Ovary (tissue), 9 donors: ENCODE results near the gene ALOX5. TPM values are rescaled to one million over a fixed set of nuclear protein-coding genes. Genes with fewer than 3 reads are reported as not detected.
"Not testable (repeated sequence)": the region's sequence is repeated elsewhere in the genome, so short reads cannot be mapped to it uniquely, and the experiment has no call there.

Experiments
- DNase-seq, 5 donors: peaks; one replicate each; pipeline ENCODE4 v3.0.0-alpha.2; 2019 to 2020
- H3K27ac ChIP-seq, 2 donors: fragments of 200-600 bp; one replicate each; pipeline versions ENCODE4 v1.5.1 to v1.8.0; 2019 to 2022
- H3K27me3 ChIP-seq: fragments of 200-600 bp; one replicate; pipeline ENCODE4 v1.8.0; 2022
- H3K36me3 ChIP-seq: fragments of 200-600 bp; sonication (generic); one replicate; pipeline ENCODE4 v1.5.1; 2019
- H3K4me1 ChIP-seq: one replicate; pipeline ENCODE4 v1.8.1; 2013; ENCODE audit warnings: mild to moderate bottlenecking, moderate library complexity; ENCODE audit not compliant: insufficient read depth
- H3K4me3 ChIP-seq: fragments of 200-600 bp; sonication (generic); one replicate; pipeline ENCODE4 v1.5.1; 2017
- H3K9me3 ChIP-seq, 2 donors: fragments of 200-600 bp in 1 of 2; sonication (generic) in 1 of 2; one replicate each; pipeline versions ENCODE4 v1.5.1 to v1.8.1; 2013 to 2019; ENCODE audit warnings: mild to moderate bottlenecking in 1 of 2, moderate library complexity in 1 of 2
- CTCF ChIP-seq, 3 donors: fragments of 450-650 bp in 2 of 3; fragments of 200-600 bp in 1 of 3; IDR thresholded peaks; one replicate each; pipeline versions ENCODE4 v1.5.1 to v1.8.0; 2016 to 2022; ENCODE audit warnings: antibody characterized with exemption in 3 of 3, mild to moderate bottlenecking in 1 of 3
- EP300 ChIP-seq: sonication (generic); formaldehyde crosslinking; IDR thresholded peaks from one replicate; pipeline ENCODE4 v1.6.1; 2017; ENCODE audit warnings: antibody characterized with exemption
- POLR2A ChIP-seq: fragments of 450-650 bp; IDR thresholded peaks from one replicate; pipeline ENCODE4 v1.6.1; 2017; ENCODE audit warnings: antibody characterized with exemption, mild to moderate bottlenecking, moderate library complexity
- WGBS, 3 donors: extraction: QIAGEN DNeasy Blood & Tissue Kit in 1 of 3; methylation state at CpG; one replicate each; pipeline versions ENCODE4 v1.1.5 to v1.1.7; 2013 to 2017; 5-methylcytosine and 5-hydroxymethylcytosine counted together
- intact Hi-C, 4 donors: fragments of 100-400 bp; cut with DNase I; formaldehyde crosslinking; loops; one replicate each; pipeline versions ENCODE4 v1.11.0 to v1.15.1; 2022 to 2023
- polyA plus RNA-seq, 2 donors: library from polyadenylated mRNA; stranded (reverse); fragments of 200-250 nt in 1 of 2; fragments of 350-450 nt in 1 of 2; fragmentation: Illumina TruSeq in 1 of 2; extraction: RNeasy Lipid Tissue Mini Kit (QIAGEN cat#74804) in 1 of 2; gene quantifications; one replicate each; pipeline ENCODE4 v1.2.3, GENCODE V29; 2013 to 2014
- total RNA-seq, 7 donors: library from RNA; depleted of rRNA in 2 of 7; stranded (reverse); fragments of >200 nt in 2 of 7; fragmentation: NEBNext Ultra II Directional in 3 of 7; extraction: Animal tissue kit (Norgen Biotek cat#: 25700) in 3 of 7; gene quantifications; one replicate each; pipeline versions ENCODE4 v1.1.0 to v1.2.4, GENCODE V29; 2016 to 2023
- donor health status: DM: no; HTN: no; CAD: no; lungs with moderate emphysema.
- donor health status: DM: no; HTN: no; CAD: no.
- donor health status: Bipolar disorder and iron deficiency.
- donor health status: DM: yes; HTN: yes; CAD: no.
- donor health status: DM: no; HTN: no; CAD: no.
- donor health status: DM: yes; HTN: yes; CAD: no.

Gene ALOX5
- total and polyA plus RNA-seq, 9 donors = 1.7 to 17.7 (median 6.3) TPM

- H3K9me3 ChIP-seq, intact Hi-C loops, H3K27me3 ChIP-seq, H3K36me3 ChIP-seq, H3K4me1 ChIP-seq, H3K4me3 ChIP-seq, H3K27ac ChIP-seq, DNase-seq: not testable (repeated sequence)
- 89 to 93% (median 91%) methylated on average over 27 to 31 of the region's 31 CpGs for WGBS, 3 donors
These were observed 25.7 kb upstream of the ALOX5 start for GRCh38 chr10:45348196-45348765.

GRCh38 chr10:45353186-45353585, 20.8 kb upstream of the ALOX5 start:
- WGBS, 3 donors = 61 to 83% (median 78%) methylated on average over 1 of the region's 1 CpG
- TF ChIP-seq POLR2A = no peak

GRCh38 chr10:45354261-45354660, 19.8 kb upstream of the ALOX5 start:
- 84 to 89% (median 87%) methylated on average over 3 of the region's 3 CpGs for WGBS, 3 donors
- Histone ChIP-seq H3K27ac (no peak overlapping the region), H3K9me3 (no peaks in the 10 kb centered on the region), H3K4me1 (no peaks in the 10 kb centered on the region), H3K36me3 (no peaks in the 10 kb centered on the region), H3K4me3 (no peak overlapping the region), H3K27me3 (no peaks in the 10 kb centered on the region)
- DNase-seq = no peak
- intact Hi-C loops = no loop called here
- TF ChIP-seq POLR2A (no peak), CTCF (IDR thresholded peaks at IDR 0.05) (no peak), EP300 (no peak)

More at GRCh38 chr10:45353186-45353585, 20.8 kb upstream of the ALOX5 start:
- H3K4me1 ChIP-seq = no peaks in the 10 kb centered on the region
- no peak overlapping the region for H3K27ac ChIP-seq
- DNase-seq = no peak
- H3K27me3 ChIP-seq = no peaks in the 10 kb centered on the region
- H3K4me3 ChIP-seq = no peak overlapping the region
- intact Hi-C loops = no loop called here
- no peaks in the 10 kb centered on the region for H3K36me3 ChIP-seq
- no peaks in the 10 kb centered on the region for H3K9me3 ChIP-seq

- H3K4me1 ChIP-seq = no peaks in the 10 kb centered on the region
- no peak for DNase-seq
- WGBS, 3 donors = 74 to 81% (median 80%) methylated on average over 4 of the region's 4 CpGs
- no peaks in the 10 kb centered on the region for H3K27me3 ChIP-seq
- no peaks in the 10 kb centered on the region for H3K36me3 ChIP-seq
- no peak overlapping the region for H3K4me3 ChIP-seq
- no peaks in the 10 kb centered on the region for H3K9me3 ChIP-seq
- intact Hi-C loops = no loop called here
- TF ChIP-seq POLR2A = no peak
- TF ChIP-seq EP300 = no peak
- H3K27ac ChIP-seq = no peak overlapping the region
These were observed 18.5 kb upstream of the ALOX5 start for GRCh38 chr10:45355494-45355893.

- intact Hi-C loops, H3K4me1 ChIP-seq, DNase-seq, H3K27me3 ChIP-seq, H3K9me3 ChIP-seq, H3K27ac ChIP-seq, H3K36me3 ChIP-seq, H3K4me3 ChIP-seq: not testable (repeated sequence)
- WGBS, 3 donors = 59 to 67% (median 61%) methylated on average over 7 of the region's 7 CpGs
These were observed 15.1 kb upstream of the ALOX5 start for GRCh38 chr10:45358961-45359360.

- intact Hi-C loops, H3K4me3 ChIP-seq, H3K4me1 ChIP-seq, H3K36me3 ChIP-seq, DNase-seq, H3K27me3 ChIP-seq, H3K27ac ChIP-seq, H3K9me3 ChIP-seq: not testable (repeated sequence)
- WGBS, 3 donors = 51 to 57% (median 56%) methylated on average over 17 to 18 of the region's 18 CpGs
These were observed 11.8 kb upstream of the ALOX5 start for GRCh38 chr10:45361983-45362799.

GRCh38 chr10:45367643-45368042, 6.4 kb upstream of the ALOX5 start:
- WGBS, 3 donors = 88 to 89% (median 89%) methylated on average over 3 of the region's 3 CpGs
- DNase-seq, H3K4me3 ChIP-seq, H3K27me3 ChIP-seq, H3K4me1 ChIP-seq, intact Hi-C loops, H3K36me3 ChIP-seq, H3K9me3 ChIP-seq, H3K27ac ChIP-seq: not testable (repeated sequence)
